Subcutaneous adipose tissue (tissue), 4 donors: ENCODE measurements around the gene KLHL9. TPM values are rescaled to one million over a fixed set of nuclear protein-coding genes. Genes with fewer than 3 reads are reported as not detected.

Experiments used
- CTCF ChIP-seq: fragments of 450-650 bp; IDR thresholded peaks from one replicate; pipeline ENCODE4 v1.5.1; 2016; ENCODE audit warnings: low read depth, mild to moderate bottlenecking, control low read depth, antibody characterized with exemption, moderate library complexity
- total RNA-seq, 4 donors: library from RNA; depleted of rRNA; stranded (reverse); fragments of >200 nt; gene quantifications; one replicate each; pipeline ENCODE4 v1.1.0, GENCODE V29; 2016

KLHL9 gene
- total RNA-seq = 10 to 100 TPM; 18.6 to 28.4 (median 26.5) TPM

GRCh38 chr9:21334701-21335632 lies at the start of gene KLHL9:
Gene KLHL9, minus strand, starts transcription at chr9:21335404. Its CDS starts 545 bp downstream, at chr9:21334859.
- no peak for TF ChIP-seq CTCF

- no peak for TF ChIP-seq CTCF
These were observed 48.4 kb upstream of the KLHL9 start for GRCh38 chr9:21383627-21384026.

- TF ChIP-seq CTCF = no peak
These were observed 46.5 kb upstream of the KLHL9 start for GRCh38 chr9:21381448-21382339.

GRCh38 chr9:21367957-21368356 lies 32.8 kb upstream of the KLHL9 start, which contains the start of gene IFNA13:
Gene IFNA13, minus strand, starts transcription at chr9:21368057. Its CDS starts 47 bp downstream, at chr9:21368010.
- TF ChIP-seq CTCF = no peak

GRCh38 chr9:21362287-21362686 lies 27.1 kb upstream of the KLHL9 start:
- TF ChIP-seq CTCF = no peak

GRCh38 chr9:21357479-21358460 lies 22.6 kb upstream of the KLHL9 start:
- TF ChIP-seq CTCF = no peak
